GM12891 (cell line): Measurements from ENCODE around the gene KLK3.

ENCODE experiments used
- POLR2A ChIP-seq: IDR thresholded peaks from 2 replicates; pipeline ENCODE4 v1.6.1; 2011; ENCODE audit warnings: low read depth, low read length, control low read depth
- POLR2AphosphoS5 ChIP-seq: IDR thresholded peaks from 2 replicates; pipeline ENCODE4 v1.6.1; 2011; ENCODE audit warnings: low read depth, low read length, control low read depth

DNA sequence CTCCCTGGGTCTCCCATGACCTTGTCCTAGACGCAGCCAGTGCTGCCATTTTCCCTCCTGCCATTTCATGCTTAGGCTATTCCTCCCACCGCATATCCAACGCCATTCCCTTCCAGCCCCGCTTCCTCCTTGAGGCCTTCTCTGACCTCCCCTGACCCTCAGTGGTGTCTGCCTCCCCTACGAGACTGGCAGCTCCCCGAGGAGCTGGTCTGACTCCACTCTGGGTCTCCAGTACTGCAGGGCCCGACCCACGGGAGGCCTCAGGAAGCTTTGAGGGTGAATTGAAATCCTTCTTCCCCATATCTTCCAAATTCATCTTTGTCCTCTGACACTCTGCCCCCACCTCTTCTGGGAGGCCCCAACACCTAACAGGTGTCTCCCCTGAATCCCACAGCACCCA, 22.0 kb upstream of the KLK3 start:
- no peak for TF ChIP-seq POLR2AphosphoS5
- no peak for TF ChIP-seq POLR2A
